HL-60/S4 treated with phorbol 12-myristate 13-acetate at 8.2 ng/mL for 4 days and 3 days (cell line): ENCODE results near the gene IMPDH2.
"Not testable (repeated sequence)": the region's sequence is repeated elsewhere in the genome, so short reads cannot be mapped to it uniquely, and the experiment has no call there.

Experiments
- in situ Hi-C: fragments of 300-500 bp; cut with MboI; formaldehyde crosslinking; loops from 2 replicates; pipeline ENCODE4 v1.15.0; 2022; ENCODE audit warnings: low sequenced_read_pairs

IMPDH2 gene

DNA sequence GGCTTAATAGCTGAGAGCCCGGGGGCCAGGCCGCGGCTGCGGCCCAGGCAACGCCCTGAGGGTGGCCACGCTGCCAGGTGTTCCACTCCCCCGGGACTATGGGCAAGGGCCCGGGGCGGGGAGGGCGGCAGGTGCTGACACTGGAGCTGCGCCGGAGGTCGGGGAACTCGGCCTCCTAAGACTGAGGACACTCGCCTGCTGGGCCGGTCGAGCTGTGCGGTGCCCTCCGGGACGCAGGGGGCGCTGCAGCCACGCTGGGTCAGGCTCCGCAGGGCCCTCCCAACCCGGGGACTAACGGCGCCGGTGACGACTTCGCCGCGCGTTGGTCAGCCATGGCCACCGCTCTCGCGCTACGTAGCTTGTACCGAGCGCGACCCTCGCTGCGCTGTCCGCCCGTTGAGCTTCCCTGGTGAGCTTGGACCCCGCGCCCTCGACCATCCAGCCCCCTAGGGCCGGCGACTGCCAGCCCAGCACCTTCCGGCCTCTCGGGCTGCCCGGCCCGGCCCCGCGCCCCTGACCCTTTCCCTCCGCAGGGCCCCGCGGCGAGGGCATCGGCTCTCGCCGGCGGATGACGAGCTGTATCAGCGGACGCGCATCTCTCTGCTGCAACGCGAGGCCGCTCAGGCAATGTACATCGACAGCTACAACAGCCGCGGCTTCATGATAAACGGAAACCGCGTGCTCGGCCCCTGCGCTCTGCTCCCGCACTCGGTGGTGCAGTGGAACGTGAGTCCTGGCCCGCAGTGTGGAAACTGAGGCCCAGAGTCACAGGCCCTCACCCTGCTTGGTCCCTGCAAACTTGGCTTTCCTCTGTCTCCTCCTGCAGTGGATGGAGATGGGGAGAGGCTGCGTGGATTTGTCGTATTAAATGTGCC, 7.1 kb downstream of the IMPDH2 start, which contains the start of gene NDUFAF3:
Gene NDUFAF3, plus strand, starts transcription at position 309 of the 875 bp plus-strand sequence. Its CDS starts 24 bp downstream, at position 333.
- in situ Hi-C loops: no loop called here

DNA sequence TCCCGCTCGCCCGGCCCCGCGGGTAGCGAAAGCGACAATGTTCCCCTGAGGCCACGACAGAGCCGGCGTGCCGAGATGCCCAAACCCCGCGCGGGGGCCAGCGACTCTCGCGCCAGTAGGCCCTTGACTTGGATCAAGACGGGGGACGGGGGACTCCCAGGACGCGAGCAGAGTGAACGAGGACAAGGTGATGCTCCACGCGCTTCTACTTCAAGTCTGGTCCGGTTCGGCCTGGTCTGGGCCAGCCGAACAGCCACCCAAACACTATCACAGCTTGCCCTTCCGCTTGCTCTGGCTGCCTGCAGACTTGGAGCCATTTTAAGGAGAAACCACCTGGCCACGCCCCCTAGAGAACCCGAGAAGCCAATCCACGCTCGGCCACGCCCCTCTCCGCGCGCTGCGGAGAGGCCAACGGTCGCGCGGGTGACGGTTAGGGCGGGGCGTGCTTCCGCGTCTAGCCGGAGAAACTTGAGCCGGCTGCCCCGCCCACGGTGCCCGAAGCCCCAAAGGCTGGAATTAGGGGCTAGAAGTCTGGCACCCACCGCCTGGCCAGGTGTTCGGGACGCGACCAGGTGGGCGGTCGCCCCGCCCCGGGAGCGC, 7.9 kb downstream of the IMPDH2 start:
- in situ Hi-C loops: no loop called here

DNA sequence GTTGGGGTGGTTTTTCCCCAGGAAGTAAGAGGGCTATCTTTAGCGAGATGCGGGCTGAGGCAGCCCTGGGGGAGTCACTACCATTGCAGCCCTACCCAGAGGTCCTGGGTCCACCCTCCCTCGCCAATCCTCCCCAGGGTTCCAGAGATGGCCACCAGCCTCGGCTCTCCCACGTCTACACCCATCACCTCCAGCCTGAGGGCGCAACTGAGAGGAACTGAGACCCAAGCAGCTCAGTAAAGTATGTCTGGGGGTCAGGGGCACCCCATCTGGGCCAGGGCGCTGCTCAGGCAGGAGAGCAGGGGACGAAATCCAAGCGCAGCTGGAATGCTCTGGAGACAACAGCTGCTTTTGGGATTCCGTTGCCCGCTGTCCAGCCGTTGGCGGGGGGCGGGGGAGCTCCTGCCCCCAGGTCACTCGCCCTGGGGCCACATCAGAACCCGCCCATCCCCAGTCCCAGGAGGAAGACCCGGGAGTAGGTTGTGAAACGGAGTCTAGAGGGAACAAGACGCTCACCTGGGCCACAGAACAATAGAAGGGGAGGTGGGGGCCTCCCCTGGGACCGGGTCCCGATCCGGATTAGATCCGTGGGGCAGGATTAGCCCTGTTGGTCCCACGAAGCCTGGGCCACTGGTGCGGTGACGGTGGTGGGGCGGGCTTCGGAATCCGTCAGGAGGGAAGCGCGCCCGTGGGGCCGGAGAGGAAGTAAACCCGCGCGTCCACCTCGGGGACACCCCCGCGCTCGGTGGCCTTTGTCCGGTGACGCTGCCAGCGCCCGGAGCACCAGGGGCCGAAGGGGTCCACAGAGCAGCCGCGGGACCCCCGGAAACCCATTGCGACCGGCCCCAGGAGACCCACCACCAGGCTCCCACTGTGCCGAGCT, 8.6 kb downstream of the IMPDH2 start:
- in situ Hi-C loops: no loop called here

DNA sequence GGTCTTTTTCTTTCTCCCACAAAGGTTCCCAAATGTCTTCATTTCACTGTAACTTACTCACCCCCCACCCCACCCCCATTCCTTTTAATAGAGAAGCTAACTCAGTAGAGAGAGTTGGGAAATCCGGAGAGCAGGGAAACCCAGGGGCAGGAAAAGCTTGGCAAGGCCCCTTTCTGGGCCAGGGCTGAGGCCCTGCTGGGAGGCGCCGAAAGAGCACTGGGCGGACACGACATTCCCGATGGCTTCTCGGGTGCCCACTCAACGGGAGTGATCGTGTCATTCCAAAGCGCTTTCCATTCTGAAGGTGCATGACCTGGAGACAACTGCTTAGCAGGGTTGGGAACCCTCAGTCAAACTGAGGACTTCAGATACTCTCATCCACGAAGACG, 9.3 kb downstream of the IMPDH2 start:
- in situ Hi-C loops: no loop called here

DNA sequence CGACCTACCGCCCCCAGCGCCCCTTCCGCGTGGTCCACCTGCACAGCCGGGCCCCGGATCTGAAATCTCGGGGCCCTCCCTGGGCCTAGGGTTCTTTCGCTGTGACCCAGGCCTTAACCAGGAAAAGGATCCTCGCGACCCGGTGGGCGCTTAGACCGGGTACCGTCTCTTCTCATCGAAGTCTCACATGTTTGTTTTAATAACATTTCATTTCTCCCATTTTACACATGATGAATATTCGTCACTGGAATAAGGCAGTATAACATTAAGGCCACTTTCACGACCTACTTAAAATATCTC, 10.5 kb downstream of the IMPDH2 start:
- in situ Hi-C loops: no loop called here

DNA sequence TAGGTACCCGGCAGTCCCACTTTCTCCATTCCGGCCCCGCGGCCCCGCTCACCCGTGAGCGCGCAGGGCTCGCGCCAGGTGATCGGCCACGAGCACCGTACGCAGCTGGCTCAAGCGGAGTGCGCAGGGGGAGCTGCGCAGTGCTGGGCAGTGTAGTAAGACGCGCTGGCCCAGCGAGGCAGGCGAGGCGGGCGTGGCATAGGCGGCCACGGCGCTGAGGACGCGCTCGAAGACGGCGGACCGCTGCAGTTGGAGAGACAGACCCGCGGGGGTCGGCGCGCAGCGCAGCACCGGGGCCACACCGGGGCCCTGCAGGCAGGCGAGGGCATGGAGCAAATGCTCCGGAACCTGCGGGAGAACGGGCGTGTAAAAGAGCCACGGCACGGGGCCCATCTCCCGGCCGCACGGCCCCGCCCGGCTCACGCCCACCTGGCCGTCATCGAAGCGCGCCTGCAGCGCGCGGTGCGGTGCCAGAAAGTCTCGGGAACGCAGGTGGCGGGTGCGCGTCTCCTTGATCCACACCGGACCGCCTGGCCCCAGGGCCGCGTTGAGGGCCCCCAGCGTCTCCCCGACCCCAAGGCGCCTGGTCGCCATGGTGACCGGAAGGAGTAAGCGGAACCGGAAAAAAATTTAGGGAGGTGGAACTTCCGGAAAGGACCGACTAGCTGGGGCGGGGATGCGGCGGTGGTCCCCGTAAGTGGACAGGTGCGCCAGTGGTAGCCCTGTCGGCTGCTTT, 11.1 kb downstream of the IMPDH2 start, which contains the start of gene DALRD3:
Gene DALRD3, minus strand, starts transcription at position 610 of the 736 bp plus-strand sequence. Its CDS starts 16 bp downstream, at position 594.
- in situ Hi-C loops: no loop called here

DNA sequence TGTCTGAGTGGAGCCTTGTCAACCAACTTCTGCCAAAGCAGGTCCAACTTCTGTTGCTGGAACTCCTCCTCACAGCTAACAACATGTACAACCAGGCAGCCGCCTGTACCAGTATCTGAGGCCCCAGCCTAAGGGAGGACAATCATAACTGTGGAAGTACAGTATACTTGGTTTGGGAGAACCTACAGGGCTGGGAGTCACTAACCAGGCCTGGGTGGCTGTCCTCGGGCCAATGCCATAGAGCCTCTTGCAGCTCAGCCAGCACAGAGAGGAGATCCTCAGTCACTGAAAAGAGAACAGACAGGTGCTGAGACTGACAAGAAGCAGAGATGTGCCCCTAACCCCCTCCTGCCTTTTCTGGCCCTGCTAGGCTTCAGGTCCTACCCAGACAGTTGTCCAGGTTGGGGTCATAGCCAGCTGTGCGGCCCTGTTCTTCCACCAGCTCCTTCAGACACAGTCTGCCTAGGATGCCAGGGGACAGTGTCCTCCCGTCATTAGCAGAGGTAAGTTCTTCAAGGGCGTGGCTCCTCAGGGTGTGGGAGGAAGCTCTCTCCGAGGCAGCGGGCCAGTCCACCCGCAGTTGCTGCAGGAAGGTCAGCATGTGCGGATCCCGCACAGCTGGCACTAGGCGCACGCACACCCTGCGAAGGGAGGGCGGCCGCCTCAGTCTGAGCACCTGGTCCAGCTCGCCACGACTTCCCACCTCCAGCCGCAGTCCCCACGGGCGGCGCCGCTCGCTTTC, 11.8 kb downstream of the IMPDH2 start:
- in situ Hi-C loops: no loop called here

DNA sequence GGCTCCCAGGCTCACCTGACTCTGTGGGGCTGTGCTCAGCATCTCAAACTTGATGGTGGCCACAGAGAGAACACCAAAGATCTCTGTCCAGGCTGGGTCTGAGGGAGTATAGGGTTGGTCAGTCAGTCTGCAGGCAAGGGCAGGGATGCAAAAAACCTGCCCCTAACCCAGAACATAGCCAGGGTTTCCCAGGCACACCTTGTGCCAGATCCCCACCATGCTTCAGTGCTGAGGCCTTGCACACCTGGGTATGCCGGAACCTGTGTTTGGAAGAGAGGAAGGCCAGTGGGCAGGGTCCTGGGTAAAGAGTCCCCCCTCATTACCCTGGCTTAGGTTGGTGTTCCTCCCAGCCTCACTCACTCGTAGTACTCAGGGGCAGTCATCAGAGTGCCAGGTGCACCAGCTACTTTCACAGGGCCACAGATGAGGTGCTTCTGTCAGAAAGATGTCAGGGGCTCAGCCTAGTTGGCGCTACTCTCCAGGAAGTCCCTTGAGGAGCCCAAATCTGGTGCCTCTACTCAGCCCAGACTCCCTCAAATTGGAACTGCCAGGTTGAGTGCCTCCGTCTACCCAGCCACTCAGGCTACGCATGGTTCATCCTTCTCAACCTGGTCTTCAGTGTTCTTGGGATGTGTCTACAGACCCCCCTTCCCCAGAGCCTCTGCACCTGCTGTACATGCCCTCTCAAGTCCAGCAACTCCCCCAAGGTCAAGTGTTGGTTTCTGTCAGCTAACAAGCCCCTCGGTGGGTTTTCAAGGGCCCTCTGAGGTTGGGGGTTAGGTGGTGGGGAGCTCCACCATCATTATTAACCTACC, 12.6 kb downstream of the IMPDH2 start:
- in situ Hi-C loops: no loop called here

DNA sequence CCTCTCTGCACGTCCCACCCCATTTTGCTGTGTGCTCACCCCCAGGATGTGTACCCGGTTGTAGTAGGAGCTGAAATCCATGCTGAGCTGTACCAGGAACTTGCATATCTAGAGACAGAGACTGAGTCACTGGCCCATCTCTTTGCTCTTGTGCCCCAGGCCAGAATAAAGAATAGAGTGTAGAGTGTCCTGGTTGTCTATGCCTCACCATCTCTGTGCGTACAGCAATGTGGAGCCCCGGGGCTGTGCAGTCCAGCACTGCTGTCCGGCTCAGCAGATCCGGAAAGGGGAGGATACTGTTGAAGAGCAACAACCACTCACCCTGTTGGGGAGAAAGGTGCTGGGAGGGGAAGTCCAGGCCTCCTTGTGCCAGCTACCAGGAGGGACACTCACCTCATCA, 13.4 kb downstream of the IMPDH2 start:
- in situ Hi-C loops: no loop called here

DNA sequence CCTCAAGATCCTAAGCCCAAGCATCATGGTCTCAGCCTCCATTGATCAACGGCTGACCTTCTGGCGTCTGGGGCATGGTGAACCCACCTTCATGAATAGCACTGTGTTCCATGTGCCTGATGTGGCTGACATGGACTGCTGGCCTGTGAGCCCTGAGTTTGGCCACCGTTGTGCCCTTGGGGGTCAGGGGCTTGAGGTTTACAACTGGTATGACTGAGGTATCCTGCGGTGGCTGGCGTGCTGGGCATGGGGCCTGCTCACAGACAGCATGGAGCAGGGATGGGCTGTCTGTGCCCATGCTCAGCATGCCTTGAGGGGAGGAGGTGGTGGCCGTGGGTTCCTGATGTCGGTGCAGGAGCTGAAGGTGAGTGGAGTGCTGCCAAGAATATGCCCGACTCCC, 14.1 kb downstream of the IMPDH2 start:
- in situ Hi-C loops: no loop called here

DNA sequence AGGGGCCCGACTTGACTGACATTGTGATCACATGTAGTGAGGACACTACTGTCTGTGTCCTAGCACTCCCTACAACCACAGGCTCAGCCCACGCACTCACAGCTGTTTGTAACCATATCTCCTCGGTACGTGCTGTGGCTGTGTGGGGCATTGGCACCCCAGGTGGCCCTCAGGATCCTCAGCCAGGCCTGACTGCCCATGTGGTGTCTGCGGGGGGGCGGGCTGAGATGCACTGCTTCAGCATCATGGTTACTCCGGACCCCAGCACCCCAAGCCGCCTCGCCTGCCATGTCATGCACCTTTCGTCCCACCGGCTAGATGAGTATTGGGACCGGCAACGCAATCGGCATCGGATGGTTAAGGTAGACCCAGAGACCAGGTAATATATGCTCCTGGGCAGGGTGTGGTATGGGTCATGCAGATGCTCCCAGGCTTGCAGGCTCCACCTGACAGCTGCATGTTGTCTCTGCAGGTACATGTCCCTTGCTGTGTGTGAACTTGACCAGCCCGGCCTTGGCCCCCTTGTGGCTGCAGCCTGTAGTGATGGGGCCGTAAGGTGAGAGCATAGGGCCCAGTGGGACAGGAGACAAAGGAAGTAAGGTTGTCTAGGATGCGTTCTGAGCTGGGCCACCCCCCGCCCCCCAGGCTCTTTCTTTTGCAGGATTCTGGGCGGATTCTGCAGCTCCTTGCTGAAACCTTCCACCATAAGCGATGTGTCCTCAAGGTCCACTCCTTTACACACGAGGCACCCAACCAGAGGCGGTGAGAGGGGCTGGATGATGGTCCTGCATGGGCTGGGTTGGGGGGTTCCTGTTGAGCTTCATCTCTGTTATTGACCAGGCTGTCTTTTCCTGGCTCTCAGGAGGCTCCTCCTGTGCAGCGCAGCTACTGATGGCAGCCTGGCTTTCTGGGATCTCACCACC, 15.2 kb downstream of the IMPDH2 start:
- in situ Hi-C loops: no loop called here

DNA sequence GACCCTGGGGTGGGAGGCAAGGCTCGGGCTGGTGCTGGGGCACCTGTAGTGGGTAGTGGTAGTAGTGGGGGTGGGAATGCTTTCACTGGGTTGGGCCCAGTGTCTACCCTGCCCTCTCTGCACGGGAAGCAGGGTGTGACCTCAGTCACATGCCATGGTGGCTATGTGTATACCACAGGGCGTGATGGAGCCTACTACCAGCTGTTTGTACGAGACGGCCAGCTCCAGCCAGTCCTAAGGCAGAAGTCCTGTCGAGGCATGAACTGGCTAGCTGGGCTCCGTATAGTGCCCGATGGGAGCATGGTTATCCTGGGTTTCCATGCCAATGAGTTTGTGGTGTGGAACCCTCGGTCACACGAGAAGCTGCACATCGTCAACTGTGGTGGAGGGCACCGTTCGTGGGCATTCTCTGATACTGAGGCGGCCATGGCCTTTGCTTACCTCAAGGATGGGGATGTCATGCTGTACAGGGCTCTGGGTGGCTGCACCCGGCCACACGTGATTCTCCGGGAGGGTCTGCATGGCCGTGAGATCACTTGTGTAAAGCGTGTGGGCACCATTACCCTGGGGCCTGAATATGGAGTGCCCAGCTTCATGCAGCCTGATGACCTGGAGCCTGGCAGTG, 16.0 kb downstream of the IMPDH2 start:
- in situ Hi-C loops: no loop called here

DNA sequence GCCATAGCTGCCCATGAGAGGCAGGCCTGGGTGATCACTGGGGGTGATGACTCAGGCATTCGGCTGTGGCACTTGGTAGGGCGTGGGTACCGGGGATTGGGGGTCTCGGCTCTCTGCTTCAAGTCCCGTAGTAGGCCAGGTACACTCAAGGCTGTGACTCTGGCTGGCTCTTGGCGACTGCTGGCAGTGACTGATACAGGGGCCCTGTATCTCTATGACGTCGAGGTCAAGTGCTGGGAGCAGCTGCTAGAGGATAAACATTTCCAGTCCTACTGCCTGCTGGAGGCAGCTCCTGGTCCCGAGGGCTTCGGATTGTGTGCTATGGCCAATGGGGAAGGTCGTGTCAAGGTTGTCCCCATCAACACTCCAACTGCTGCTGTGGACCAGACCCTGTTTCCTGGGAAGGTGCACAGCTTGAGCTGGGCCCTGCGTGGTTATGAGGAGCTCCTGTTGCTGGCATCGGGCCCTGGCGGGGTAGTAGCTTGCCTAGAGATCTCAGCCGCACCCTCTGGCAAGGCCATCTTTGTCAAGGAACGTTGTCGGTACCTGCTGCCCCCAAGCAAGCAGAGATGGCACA, 16.7 kb downstream of the IMPDH2 start:
- in situ Hi-C loops: no loop called here

DNA sequence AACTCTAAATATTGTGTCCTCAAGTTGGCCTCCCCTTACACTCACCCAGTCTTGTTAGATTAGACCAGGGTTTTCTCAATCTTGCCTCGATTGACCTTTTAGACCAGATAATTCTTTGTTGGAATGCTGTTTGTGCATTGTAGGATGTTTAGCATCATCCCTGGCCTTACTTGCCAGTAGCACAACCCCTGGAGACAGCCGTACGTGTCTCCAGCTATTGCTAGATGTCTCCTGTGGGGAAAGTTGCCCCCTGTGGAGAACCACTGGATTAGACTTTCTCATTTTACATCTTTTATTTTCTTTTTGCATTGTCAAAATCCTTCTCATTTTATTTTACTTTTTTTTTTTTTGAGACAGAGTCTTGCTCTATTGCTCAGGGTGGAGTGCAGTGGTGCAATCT, 19.8 kb downstream of the IMPDH2 start:
- in situ Hi-C loops: no loop called here

DNA sequence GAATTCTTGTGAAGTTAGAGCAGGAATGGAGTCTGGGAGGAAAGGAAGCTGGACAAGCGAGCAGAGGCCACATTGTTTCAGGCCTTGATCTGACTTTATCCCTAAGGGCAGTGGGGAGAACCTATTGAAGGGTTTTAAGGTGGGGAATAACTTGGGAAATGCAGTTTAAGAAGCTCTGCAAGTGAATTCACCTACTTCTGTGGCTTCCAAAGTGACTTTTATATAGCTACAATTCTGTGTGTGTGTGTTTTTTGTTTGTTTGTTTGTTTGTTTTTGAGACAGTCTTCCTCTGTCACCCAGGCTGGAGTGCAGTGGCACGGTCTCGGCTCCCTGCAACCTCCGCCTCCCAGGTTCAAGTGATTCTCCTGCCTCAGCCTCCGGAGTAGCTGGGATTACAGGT, 20.6 kb downstream of the IMPDH2 start:
- in situ Hi-C loops: not testable (repeated sequence)

DNA sequence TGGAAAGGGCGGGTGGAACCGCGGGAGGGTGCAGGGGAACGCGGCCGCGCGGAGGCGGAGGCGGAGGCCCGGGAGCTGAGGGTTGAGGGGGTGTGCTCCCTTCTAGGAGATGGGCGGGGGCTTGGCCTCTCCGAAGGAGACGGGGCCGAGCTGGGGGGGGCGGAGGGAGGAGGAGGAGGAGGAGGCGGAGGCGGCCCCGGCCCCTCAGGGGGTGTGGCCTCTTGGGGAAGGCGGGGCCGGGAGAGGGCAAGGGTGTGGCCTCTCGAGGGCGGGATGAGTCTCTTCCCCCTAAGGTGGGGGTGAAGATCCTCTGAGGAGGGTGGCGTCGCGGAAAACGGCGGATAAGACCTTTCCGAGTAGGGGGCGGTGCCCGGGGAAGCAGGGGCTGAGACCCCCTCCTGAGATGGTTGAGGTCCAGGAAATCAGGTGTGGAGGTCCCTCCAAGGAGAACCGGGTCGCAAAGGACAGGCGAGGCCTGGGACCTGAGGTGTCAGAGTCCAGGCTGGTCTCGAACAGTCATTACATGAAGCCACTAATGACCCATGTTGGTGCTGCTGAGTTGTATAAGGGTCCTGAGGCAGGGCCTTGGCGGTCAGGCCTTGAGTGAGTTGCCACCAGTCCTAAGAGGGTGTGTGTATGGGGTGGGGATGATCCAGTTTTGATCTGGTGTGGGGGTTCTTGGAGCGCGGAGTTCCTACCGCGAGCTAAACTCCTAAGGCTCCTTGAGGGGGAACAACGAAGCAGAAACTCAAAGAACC, 21.2 kb downstream of the IMPDH2 start:
- in situ Hi-C loops: no loop called here
